22Rv1 (cell line): Measurements from ENCODE around the gene DDX11.
"Not testable (repeated sequence)": the region's sequence is repeated elsewhere in the genome, so short reads cannot be mapped to it uniquely, and the experiment has no call there.

Source experiments
- ZFX ChIP-seq: fragments of 450-650 bp; IDR thresholded peaks from 2 replicates; pipeline ENCODE4 v1.6.1; 2017; ENCODE audit warnings: antibody characterized with exemption, borderline replicate concordance
- TF ChIP-seq, protein P1 (sequence below): fragments of 450-650 bp; IDR thresholded peaks from 2 replicates; pipeline ENCODE4 v1.5.1; 2017; ENCODE audit warnings: mild to moderate bottlenecking

- TF ChIP-seq, protein P1, sequence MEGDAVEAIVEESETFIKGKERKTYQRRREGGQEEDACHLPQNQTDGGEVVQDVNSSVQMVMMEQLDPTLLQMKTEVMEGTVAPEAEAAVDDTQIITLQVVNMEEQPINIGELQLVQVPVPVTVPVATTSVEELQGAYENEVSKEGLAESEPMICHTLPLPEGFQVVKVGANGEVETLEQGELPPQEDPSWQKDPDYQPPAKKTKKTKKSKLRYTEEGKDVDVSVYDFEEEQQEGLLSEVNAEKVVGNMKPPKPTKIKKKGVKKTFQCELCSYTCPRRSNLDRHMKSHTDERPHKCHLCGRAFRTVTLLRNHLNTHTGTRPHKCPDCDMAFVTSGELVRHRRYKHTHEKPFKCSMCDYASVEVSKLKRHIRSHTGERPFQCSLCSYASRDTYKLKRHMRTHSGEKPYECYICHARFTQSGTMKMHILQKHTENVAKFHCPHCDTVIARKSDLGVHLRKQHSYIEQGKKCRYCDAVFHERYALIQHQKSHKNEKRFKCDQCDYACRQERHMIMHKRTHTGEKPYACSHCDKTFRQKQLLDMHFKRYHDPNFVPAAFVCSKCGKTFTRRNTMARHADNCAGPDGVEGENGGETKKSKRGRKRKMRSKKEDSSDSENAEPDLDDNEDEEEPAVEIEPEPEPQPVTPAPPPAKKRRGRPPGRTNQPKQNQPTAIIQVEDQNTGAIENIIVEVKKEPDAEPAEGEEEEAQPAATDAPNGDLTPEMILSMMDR = not testable (repeated sequence)
- TF ChIP-seq ZFX = not testable (repeated sequence)
These were observed 36.6 kb downstream of the DDX11 start for GRCh38 chr12:31110263-31110662.
